ENCODE data around the gene DTNBP1.

DTNBP1 gene

DNA sequence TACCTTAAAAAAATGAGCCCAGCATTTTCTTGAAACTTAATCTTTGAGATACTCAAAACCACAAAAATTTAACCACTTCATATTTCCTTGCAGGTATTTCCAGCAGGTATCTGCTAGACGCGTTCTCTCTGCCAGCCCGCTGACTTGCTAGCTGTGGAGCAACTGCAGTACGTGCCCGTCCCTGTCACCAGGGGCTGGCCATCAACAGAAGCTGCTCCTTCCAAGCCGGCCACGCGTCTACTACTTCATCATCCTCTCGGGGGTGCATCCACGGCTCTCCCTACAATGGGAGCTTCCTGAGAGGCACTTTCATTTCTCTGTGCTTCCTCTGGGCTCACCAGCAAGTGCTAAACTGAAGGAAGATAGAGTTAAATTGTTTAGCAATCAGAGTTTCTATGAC is 132.4 kb downstream of the DTNBP1 start:
- DNase-seq: no peak

DNA sequence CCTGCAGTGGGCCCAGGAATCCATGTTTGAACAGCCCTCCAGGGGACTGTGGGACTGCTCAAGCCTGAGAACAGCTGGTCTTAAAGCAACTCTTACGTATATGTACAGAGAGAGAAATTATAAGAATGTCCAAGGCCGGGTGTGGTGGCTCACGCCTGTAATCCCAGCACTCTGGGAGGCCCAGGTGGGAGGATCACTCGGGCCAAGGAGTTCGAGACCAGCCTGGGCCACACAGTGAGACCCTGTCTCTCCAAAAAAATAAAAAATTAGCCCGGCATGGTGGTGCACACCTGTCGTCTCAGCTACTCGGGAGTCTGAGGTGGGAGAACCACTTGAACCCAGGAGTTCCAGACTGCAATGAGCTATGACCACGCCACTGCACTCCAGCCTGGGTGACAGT is 134.0 kb downstream of the DTNBP1 start:
- DNase-seq: no peak

DNA sequence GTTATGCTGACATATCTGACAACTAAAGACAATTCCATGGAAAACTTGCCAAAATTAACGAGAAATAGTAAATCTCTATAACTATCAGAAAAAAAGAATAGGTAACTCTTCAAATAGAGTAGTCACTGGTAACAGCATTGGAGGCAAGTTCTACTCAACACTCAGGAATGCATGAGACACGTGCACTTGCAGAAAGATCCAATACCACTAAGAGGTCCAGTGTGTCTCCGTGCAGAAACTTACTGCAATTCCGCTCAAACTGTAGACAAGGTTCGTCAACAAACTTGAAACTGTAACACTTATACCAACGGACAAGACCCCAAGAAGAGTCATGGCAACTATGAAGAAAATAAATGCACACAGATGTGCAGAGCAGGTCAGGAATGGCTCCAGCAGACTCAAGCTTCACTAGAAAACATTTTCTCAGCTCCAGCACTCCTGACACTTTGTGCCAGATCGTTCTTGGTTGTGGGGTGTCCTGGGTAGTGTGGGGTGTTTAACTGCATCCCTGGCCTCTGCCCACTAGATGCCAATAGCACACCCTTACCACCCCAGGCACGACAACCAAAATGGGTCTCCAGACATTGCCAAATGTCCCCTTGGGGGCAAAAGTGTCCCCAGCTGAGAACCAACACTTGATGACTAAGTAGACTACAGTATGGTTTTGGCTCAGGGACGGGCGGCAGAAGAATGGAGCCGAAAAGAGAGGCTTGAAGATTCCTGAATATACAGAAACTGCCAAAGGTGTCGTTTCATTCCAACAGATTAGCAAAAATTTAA is 134.8 kb downstream of the DTNBP1 start:
- DNase-seq: no peak

DNA sequence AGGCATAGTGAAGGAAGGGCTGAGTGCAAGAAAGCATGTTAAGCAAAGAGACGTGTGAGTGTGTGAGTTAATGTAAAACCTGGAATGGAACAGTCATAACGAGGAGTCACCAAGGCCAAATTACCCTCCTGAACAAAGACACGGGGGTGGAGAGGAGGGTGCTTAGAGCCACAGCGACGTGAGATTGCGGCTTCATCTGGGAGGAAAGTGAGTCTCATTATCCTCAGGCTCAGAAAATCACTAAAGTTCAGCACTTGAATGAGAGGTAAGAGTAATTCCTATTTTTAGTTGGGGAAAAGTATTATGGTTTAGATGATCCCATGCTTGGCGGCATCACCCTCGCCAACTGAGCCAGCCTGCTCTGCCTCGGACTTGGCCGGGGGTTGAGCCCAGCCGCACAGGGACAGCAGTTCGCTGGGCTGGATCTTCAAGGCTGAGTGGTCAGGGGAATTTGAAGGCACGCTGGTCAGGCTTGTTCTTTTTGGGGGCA is 136.6 kb downstream of the DTNBP1 start:
- DNase-seq: no peak

DNA sequence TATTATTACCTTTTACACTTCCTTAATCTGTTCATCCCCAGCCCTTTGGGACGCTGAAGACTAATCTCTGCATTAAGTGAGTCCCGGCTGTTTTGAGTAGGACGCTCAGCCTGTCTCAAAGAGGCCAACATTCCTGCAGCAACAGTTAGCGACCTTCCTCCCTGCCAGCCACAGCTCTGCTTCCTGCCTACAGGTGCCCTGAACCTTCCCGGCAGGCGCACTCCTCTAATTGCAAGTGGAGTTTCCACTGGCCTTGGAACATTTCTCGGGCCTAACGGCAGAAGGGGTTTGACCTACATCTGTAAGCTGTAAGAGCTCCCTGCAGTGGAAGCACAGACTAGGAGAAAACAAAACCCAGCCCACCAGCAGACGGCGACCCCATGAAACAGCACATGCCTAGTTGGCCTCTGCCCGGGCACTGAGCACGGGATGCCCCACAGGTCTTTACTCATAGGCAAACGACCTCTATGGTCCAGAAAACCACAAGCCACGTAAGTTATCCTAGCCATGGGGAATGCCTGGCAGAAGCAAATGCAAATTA is 137.9 kb downstream of the DTNBP1 start:
- no peak for DNase-seq

GRCh38 chr6:15523679-15524630 is 138.9 kb downstream of the DTNBP1 start:
- DNase-seq: no peak

GRCh38 chr6:15522856-15523529 is 139.8 kb downstream of the DTNBP1 start:
- DNase-seq: no peak

DNA sequence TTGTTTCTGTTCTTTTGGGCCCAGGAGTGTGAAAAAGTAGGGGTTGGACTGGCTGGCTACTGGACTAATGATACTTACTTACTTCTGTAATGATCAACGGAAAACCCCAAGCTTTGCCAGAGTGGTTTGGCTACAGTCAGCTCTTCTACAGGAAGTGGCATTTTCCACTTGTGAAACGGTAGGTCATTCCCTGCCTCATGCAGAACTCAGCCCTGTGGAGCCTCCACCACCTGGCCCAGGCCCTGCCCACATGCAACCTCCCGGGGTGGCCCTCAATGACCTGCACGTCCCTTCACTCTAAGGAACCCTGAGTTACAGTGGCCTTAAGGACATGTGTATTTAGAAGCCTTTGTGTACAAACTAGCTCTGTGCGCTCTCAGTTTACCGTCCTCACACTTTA is 140.4 kb downstream of the DTNBP1 start:
- no peak for DNase-seq

DNA sequence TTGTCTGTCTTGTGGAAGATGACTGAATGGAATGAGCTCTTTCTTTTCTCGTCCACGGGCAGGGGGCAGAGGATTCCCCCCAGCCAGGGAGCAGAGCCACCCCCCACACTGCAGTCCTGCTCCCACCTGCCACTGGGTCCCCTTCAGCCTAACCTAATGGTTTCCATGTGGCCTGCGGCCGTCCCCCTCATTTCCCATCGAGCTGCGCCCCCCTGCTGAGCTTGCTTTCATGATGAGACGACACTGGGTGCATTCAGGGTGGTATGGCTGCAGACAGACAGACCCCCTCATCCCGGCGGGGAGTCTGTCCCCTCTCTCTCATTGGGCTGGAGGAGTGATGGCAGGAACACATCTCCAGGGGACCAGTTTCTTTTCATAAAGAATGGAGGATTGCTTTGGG is 140.8 kb downstream of the DTNBP1 start:
- no peak for DNase-seq

GRCh38 chr6:15521582-15521981 is 141.2 kb downstream of the DTNBP1 start:
- DNase-seq: no peak

DNA sequence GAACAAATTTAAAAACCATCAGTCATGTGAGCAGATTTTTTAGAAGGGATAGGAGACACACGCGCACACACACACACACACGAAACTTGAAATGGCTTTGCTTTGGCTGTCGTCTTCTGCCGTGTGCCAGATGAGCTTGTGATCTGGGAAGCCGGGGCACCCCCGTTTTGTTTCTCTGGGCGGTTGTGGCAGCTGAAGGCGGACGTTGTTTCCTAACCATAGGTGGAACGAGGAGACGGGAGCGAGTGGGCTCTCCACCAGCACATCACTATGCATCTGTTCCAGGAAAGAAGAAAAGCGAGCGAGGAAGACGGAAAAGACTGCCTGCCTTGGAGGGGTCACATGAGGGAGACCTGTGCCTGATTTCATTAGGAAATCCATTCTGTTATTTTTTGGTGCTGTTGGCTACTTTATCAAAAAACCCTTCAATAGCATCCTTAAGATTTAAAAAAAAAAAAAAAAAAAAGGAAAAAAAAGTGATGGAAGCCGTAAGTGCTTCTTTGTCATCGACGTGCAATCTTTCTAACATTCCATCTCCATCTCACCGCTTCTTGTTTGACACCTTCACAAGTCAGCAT is 142.1 kb downstream of the DTNBP1 start:
- DNase-seq: no peak

- DNase-seq: no peak
Measured at GRCh38 chr6:15519681-15520080, 143.1 kb downstream of the DTNBP1 start.

GRCh38 chr6:15518878-15519277 is 143.9 kb downstream of the DTNBP1 start:
- no peak for DNase-seq

DNA sequence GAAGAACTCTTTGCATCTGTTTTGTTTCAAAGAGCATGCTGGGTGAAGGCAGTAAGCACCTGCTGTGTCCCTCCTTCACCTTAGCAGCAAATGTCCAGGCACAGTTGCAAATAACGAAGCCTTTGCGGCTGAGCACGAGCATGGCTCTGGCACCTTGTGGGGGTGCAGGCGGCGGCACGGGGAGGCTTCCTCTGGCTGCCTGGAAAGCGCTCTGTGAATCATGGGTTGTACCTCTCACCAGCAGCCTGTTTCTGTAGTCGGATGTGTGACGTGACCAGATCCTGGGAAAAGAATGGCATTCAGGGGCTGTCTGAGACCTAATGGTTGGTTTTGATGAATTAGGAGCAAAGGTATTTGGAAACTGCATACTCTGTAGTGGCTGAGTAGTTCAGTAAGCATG is 144.8 kb downstream of the DTNBP1 start:
- DNase-seq: no peak

DNA sequence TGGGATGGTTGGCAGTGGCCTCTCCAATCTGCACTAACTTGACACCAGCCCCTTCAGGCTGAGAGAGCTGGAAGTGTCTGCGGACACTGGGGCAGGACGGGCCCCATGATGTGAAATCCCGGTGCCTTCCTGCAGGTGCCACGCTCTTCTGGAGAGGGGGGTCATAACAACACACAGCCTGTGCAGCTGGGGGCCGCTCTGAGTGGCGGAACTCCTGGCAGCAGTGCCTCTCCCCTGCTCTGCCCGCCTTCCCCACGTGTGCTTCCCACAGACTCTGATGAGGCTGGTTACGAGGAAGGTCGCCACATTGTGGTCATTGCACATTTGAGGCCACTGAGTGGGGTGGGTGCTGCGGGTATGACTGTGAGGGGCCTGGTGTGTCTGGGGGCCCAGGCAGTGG is 145.2 kb downstream of the DTNBP1 start:
- DNase-seq: no peak

DNA sequence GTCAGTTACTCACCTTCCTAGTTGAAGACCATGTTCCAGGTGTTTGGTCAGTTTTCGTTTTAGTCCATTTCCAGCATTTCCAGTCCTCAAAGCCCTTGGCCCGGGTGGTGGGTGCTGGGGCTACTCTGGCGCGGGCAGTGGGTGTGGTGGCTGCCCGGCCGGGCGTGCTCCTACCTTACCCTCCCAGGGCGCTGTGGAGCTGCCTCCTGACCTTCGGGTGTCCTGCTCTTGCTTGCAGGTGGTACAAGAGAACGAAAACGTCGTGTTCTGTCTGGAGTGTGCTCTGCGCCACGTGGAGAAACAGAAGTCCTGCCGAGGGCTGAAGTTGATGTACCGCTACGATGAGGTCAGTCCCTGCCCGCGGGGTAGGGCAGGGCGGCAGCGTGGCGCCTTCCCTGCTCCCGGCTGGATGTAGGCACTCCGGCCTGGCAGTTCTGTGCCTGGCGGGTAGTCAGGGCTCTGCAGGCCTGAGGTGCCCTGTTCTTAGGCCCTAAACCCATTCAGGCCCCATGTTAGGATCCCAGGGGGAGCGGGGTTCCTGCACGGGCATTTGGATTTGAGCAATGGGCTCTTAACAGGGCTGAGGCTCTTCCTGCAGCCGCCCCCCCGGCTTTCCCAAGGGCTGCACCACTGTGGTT is 145.8 kb downstream of the DTNBP1 start:
- no peak for DNase-seq

DNA sequence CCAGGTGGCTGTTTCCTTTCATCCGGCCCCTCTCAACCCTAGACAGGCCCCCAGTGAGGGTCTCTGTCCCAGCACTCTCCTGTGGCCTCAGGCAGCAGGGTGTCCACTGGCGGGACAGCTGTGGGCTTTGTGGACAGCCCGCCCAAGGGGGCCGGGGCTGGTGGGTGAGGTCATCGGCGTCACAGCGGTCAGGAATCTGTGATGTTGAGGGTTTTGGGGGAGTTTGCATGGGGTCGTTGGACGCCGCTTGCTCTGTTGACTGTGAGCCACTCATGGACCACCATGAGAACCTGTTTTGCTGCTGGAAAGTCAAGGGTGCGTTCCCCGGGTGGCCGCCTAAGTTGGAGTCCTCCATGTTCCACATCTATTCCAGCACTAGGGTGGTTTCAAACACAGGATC is 146.4 kb downstream of the DTNBP1 start:
- no peak for DNase-seq

DNA sequence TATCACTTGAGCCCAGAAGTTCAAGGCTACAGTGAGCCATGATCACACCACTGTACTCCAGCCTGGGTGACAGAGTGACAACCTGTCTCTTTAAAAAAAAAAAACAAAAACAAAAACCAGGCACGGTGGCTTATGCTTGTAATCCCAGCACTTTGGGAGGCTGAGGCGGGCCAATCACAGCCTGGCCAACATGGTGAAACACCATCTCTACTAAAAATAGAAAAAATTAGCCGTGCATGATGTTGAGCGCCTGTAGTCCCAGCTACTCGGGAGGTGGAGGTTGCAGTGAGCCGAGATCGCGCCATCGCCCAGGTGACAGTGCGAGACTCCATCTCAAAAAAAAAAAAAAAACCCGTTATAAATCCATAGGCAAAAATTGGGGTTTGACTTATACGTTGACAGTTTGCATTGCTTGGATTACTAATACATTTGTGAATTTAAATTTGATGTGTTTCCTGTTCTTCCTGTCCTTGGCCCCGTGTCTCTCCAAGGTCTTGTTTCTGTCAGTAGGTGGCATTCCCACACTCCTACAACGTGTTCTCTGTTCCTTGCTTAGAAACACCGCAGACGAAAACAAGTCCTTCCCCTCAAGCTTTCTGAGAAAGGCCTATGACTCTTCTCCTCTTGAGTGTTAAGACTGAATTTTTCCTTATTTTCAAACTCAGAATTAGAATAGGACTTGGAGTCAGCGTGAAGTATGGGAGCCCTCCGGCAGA is 147.0 kb downstream of the DTNBP1 start:
- no peak for DNase-seq

- no peak for DNase-seq
Measured at GRCh38 chr6:15515226-15515625, 147.6 kb downstream of the DTNBP1 start.

- no peak for DNase-seq
Measured at GRCh38 chr6:15513801-15514711, 148.8 kb downstream of the DTNBP1 start.

Data from stimulated activated naive CD4-positive, alpha-beta T cell (primary cell).